ENCODE measurements around the gene PDLIM7. TPM values are rescaled to one million over a fixed set of nuclear protein-coding genes. Genes with fewer than 3 reads are reported as not detected.

PDLIM7 gene
- total and polyA plus RNA-seq, 10 of the 15 experiments (the other 5 are each of a cell fraction or from before 2014, with no cell fraction given): 0.82 to 36.6 (median 19.3) TPM

DNA sequence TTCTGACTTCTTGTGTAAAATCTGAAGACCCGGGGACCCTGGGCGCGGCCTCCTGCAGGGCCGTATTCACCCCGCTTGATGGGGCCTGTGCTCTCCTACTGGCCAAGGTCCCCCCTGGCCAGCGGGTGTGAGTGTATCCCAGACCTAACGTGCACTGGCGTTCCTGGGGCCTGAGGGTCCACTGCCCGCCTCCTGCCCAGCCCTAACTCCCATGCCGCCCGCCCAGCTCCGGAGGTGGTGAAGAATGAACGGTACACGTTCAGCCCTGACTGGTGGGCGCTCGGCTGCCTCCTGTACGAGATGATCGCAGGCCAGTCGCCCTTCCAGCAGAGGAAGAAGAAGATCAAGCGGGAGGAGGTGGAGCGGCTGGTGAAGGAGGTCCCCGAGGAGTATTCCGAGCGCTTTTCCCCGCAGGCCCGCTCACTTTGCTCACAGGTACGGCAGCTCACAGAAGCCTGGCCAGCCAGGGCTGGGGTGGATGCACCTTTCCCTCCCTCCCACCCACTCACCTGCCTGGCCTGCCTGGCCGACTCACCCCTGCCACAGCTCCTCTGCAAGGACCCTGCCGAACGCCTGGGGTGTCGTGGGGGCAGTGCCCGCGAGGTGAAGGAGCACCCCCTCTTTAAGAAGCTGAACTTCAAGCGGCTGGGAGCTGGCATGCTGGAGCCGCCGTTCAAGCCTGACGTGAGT is 61.4 kb downstream of the PDLIM7 start:
- Histone ChIP-seq H3K4me2 (ENCODE audit: control insufficient read depth, insufficient read depth) (no peak overlapping the region), H3K9ac (ENCODE audit: control insufficient read depth, insufficient read depth, low read length) (no peak overlapping the region), H3K27ac (ENCODE audit: control insufficient read depth, insufficient read depth) (no peak overlapping the region), H4K20me1 (ENCODE audit: control insufficient read depth, insufficient read depth) (no peaks in the 10 kb centered on the region), H3K4me3 (no peak overlapping the region), H3K36me3 (ENCODE audit: control insufficient read depth in 2 of 2, insufficient read depth in 2 of 2, low read length in 1 of 2) (peaks cover 46 to 53% of the 10 kb centered on the region in 2 experiments), H3K9me3 (replicated peaks; ENCODE audit: control insufficient read depth, insufficient read depth, low read length) (no peaks in the 10 kb centered on the region), H3K4me1 (ENCODE audit: control insufficient read depth, insufficient read depth, low read length) (peaks cover 18% of the 10 kb centered on the region), H2AFZ (ENCODE audit: control insufficient read depth, low read depth, low read length) (no peak overlapping the region), H3K79me2 (ENCODE audit: control insufficient read depth, insufficient read depth, low read length) (peaks cover 16% of the 10 kb centered on the region), H3K27me3 (replicated peaks in 1 of 2; ENCODE audit: control insufficient read depth in 2 of 2, insufficient read depth in 2 of 2, low read length in 1 of 2) (no peaks in the 10 kb centered on the region)
- no peak for ATAC-seq
- 94% methylated on average over 29 of the region's 37 CpGs for WGBS (ENCODE audit: insufficient coverage, insufficient replicate concordance, low lambda C conversion rate, missing lambda C conversion rate)
- DNase-seq (ENCODE audit: low read depth, low spot score): no peak
- SMC1A ChIA-PET (ENCODE audit: uncharacterized antibody, unreplicated experiment): interaction anchor here (1.7 kb wide), 1 partner anchor 10 kb away, joined by 6 read pairs; the partner anchor contains the start of gene PRR7
- RAD21 ChIA-PET (ENCODE audit: unreplicated experiment): interaction anchor here (1.3 kb wide), 1 partner anchor 31 kb away, joined by 4 read pairs; no protein-coding TSS in a partner anchor
- CTCF ChIA-PET: interaction anchor here (1.0 kb wide), 1 partner anchor 31 kb away, joined by 3 read pairs; no protein-coding TSS in a partner anchor
- in situ Hi-C loops (cut with MboI): no loop called here
- BruUV-seq (replicated peaks): no TSS peak
- POLR2A ChIA-PET: interaction anchor here (1.6 to 1.9 kb wide), 2 partner anchors 10 to 12 kb away, joined by 4 to 7 read pairs; no protein-coding TSS in a partner anchor
- intact Hi-C loops (cut with micrococcal nuclease; ENCODE audit: unreplicated experiment): no loop called here
- FAIRE-seq: no peak
- TF ChIP-seq SUZ12 (IDR thresholded peaks at IDR 0.05; ENCODE audit: unreplicated experiment) (no peak), FOS (IDR thresholded peaks at IDR 0.05; ENCODE audit: borderline replicate concordance, extremely low read depth, insufficient read length) (no peak), SMAD5 (IDR thresholded peaks at IDR 0.05; ENCODE audit: low read depth) (no peak), NR2C1 (IDR thresholded peaks at IDR 0.05) (no peak), PAX8 (IDR thresholded peaks at IDR 0.05) (no peak), NFXL1 (IDR thresholded peaks at IDR 0.05; ENCODE audit: borderline replicate concordance) (no peak), MYC (IDR thresholded peaks at IDR 0.05; ENCODE audit: insufficient read depth, insufficient read length, insufficient replicate concordance, low read length, severe bottlenecking) (no peak), IRF4 (IDR thresholded peaks at IDR 0.05; ENCODE audit: low read depth, low read length) (no peak), TARDBP (IDR thresholded peaks at IDR 0.05; ENCODE audit: borderline replicate concordance) (no peak), ZNF217 (IDR thresholded peaks at IDR 0.05) (no peak), RUNX3 (IDR thresholded peaks at IDR 0.05; ENCODE audit: low read length) (no peak), RFX5 (IDR thresholded peaks at IDR 0.05; ENCODE audit: low read depth, low read length) (no peak)
- TF ChIP-seq, protein P1, sequence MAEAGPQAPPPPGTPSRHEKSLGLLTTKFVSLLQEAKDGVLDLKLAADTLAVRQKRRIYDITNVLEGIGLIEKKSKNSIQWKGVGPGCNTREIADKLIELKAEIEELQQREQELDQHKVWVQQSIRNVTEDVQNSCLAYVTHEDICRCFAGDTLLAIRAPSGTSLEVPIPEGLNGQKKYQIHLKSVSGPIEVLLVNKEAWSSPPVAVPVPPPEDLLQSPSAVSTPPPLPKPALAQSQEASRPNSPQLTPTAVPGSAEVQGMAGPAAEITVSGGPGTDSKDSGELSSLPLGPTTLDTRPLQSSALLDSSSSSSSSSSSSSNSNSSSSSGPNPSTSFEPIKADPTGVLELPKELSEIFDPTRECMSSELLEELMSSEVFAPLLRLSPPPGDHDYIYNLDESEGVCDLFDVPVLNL (IDR thresholded peaks at IDR 0.05; ENCODE audit: low read depth, low read length): no peak
- TF ChIP-seq, protein P2, sequence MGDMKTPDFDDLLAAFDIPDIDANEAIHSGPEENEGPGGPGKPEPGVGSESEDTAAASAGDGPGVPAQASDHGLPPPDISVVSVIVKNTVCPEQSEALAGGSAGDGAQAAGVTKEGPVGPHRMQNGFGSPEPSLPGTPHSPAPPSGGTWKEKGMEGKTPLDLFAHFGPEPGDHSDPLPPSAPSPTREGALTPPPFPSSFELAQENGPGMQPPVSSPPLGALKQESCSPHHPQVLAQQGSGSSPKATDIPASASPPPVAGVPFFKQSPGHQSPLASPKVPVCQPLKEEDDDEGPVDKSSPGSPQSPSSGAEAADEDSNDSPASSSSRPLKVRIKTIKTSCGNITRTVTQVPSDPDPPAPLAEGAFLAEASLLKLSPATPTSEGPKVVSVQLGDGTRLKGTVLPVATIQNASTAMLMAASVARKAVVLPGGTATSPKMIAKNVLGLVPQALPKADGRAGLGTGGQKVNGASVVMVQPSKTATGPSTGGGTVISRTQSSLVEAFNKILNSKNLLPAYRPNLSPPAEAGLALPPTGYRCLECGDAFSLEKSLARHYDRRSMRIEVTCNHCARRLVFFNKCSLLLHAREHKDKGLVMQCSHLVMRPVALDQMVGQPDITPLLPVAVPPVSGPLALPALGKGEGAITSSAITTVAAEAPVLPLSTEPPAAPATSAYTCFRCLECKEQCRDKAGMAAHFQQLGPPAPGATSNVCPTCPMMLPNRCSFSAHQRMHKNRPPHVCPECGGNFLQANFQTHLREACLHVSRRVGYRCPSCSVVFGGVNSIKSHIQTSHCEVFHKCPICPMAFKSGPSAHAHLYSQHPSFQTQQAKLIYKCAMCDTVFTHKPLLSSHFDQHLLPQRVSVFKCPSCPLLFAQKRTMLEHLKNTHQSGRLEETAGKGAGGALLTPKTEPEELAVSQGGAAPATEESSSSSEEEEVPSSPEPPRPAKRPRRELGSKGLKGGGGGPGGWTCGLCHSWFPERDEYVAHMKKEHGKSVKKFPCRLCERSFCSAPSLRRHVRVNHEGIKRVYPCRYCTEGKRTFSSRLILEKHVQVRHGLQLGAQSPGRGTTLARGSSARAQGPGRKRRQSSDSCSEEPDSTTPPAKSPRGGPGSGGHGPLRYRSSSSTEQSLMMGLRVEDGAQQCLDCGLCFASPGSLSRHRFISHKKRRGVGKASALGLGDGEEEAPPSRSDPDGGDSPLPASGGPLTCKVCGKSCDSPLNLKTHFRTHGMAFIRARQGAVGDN (IDR thresholded peaks at IDR 0.05): no peak
- TF ChIP-seq, protein P3, sequence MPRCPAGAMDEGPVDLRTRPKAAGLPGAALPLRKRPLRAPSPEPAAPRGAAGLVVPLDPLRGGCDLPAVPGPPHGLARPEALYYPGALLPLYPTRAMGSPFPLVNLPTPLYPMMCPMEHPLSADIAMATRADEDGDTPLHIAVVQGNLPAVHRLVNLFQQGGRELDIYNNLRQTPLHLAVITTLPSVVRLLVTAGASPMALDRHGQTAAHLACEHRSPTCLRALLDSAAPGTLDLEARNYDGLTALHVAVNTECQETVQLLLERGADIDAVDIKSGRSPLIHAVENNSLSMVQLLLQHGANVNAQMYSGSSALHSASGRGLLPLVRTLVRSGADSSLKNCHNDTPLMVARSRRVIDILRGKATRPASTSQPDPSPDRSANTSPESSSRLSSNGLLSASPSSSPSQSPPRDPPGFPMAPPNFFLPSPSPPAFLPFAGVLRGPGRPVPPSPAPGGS (IDR thresholded peaks at IDR 0.05; ENCODE audit: borderline replicate concordance, insufficient read depth, low read depth, low read length, poor library complexity, severe bottlenecking): no peak
- TF ChIP-seq, protein P4, sequence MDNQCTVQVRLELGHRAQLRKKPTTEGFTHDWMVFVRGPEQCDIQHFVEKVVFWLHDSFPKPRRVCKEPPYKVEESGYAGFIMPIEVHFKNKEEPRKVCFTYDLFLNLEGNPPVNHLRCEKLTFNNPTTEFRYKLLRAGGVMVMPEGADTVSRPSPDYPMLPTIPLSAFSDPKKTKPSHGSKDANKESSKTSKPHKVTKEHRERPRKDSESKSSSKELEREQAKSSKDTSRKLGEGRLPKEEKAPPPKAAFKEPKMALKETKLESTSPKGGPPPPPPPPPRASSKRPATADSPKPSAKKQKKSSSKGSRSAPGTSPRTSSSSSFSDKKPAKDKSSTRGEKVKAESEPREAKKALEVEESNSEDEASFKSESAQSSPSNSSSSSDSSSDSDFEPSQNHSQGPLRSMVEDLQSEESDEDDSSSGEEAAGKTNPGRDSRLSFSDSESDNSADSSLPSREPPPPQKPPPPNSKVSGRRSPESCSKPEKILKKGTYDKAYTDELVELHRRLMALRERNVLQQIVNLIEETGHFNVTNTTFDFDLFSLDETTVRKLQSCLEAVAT (IDR thresholded peaks at IDR 0.05): no peak

Measured in GM12878 (cell line).